ENCODE results near the gene GATA6.
"Not testable (repeated sequence)": the region's sequence is repeated elsewhere in the genome, so short reads cannot be mapped to it uniquely, and the experiment has no call there.

GATA6 gene

DNA sequence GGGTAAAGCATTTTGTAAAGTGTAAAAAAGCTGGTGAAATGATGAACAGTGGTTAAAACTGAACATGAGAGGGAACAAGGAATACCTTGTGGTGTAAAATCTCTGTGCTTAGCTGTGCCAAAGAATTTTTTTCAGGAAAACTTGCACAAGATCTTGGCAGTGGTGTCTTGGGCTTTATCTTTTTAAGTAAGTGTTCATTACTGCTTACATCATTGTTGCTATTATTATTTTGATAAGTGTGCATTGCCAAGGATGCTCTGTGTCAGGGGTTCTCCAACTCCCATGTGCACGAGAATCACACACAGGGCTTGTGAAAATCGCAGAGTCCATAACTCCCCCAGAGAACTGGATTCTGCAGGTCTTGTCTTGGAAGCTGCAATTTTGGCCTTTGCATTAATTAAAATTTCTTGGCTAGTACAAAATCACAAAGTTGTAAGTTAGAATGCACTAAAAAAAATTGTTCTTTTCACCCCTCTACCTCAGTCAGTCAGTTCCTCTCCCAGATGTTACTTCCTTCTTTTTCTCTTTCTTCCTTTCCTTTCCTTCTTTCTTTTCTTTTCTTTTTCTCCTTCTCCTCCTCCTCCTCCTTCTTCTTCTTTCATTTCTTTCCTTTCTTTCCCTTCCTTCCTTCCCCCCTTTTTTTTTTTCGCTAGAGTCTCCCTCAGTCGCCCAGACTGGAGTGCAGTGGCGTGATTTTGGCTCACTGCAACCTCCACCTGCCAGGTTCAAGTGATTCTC, 37.8 kb downstream of the GATA6 start:
- no peak for DNase-seq (ENCODE audit: low spot score)

DNA sequence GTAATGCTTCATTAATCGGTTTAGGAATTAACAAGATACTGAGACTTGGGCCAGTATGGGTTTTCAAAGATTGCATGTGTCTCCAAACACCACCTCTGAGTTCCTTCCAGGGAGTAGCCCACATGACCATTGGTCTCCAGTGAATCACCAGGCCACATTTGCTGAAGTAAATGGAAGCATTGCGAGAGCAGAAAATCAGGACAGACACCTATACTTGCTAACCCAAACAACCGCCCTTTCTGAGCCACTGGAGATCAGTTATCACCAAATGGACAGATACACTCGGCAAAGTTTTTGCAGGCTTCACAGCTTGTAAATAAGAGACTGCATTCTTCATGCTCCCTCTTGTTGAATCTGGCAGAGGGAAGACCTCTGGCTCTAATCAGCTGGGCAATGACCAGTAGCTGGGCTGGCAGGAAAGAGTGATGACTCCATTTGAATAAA, 40.9 kb downstream of the GATA6 start:
- no peak for DNase-seq (ENCODE audit: low spot score)

DNA sequence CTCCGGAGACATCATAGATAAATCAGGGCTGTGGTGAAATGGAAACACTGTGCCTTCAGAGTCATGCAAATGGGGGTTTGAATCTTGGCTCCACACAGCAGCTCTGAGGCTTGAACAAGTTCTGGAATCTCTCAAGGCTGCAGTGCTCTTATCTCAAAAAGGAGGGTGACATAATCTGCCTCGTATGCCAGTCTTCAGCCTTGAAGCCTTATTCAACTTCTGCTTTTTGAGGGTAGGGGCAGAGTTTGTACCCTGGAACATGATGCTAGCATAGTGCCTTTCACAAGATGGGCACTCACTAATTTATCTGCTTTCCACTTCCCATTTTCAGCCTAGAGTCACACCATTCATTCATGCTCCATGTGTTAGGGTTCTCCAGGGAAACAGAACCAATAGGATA, 42.3 kb downstream of the GATA6 start:
- no peak for DNase-seq (ENCODE audit: low spot score)

DNA sequence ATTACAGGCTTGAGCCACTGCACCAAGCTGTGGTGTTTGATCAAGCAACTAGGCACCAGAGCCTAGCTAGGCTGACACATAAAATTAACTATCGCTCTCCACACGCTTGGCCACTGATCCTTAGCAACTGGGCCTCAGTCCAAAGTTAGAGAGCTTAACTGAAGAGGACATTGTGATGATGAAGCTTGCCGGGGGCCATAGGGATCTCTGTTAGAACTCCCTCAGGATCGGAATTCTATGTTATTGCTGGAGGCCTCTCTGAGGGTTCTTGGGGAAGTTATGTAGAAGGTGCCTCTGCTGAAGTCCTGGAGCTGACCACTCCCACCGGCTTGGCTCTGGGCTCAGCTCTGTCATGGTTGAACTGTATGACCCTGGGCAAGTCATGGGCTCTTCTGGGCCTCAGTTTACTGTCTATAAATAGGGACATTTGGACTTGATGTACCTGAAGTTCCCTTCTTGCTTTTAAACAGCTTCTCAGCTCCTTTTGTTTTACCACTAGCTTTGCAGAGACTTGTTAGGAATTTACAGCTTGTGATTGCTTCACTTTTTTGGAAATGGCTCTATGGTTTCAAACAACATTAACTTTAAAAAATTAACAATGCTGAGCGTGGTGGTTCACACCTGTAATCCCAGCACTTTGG, 44.1 kb downstream of the GATA6 start:
- DNase-seq (ENCODE audit: low spot score), result no peak

DNA sequence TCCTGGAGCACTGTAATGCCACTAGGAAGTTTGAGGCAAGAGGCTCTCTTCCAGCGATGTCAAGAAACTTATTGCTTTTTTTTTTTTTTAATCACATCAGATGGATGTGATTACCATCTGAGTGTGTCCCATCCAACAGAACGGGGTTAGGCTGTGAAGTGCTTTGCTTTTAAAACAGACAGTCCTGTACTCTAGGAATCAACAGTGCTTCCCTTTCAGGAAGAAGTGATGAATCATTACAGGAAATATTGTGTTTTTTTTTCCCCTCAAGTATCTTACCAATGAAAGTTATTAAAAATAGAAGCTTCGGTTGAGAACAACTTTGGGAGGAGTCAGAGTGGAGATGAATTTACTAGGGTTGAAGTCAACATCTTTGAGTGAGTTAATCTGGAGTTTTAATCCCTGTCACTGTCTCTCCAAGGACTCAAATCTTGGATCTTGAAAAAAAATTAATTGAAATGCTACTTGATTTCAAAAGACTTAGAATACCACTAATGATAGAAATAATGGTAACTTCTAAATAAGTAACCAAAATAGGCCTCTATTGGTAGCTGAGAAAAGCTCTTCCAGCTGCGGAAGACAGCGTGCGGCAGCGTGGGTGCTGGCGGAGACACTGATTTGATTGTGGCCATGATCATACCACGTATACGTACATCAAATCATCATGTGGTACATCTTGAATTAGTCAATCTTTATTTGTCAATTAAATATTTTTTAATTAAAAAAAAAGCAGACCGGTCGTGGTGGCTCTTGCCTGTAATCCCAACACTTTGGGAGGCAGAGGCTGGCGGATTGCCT, 45.5 kb downstream of the GATA6 start:
- DNase-seq (ENCODE audit: low spot score), result no peak

DNA sequence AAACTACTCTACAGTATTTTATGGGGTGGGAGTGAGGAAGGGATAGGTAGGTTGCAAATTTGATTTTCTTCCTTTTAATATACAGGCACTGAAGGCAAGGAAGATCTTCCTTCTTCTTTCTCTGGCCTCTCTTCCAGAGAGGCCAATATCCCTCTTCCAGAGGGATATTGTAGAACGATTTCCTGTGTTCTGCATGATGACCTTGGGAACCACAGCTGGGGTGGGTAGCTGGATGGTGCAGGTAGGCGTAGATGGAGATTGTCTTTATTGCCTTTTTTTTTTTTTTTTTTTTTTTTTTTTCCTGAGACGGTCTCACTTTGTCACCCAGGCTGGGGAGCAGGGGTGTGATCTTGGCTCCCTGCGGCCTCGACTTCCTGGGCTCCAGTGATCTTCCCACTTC, 49.4 kb downstream of the GATA6 start:
- no peak for DNase-seq (ENCODE audit: low spot score)

DNA sequence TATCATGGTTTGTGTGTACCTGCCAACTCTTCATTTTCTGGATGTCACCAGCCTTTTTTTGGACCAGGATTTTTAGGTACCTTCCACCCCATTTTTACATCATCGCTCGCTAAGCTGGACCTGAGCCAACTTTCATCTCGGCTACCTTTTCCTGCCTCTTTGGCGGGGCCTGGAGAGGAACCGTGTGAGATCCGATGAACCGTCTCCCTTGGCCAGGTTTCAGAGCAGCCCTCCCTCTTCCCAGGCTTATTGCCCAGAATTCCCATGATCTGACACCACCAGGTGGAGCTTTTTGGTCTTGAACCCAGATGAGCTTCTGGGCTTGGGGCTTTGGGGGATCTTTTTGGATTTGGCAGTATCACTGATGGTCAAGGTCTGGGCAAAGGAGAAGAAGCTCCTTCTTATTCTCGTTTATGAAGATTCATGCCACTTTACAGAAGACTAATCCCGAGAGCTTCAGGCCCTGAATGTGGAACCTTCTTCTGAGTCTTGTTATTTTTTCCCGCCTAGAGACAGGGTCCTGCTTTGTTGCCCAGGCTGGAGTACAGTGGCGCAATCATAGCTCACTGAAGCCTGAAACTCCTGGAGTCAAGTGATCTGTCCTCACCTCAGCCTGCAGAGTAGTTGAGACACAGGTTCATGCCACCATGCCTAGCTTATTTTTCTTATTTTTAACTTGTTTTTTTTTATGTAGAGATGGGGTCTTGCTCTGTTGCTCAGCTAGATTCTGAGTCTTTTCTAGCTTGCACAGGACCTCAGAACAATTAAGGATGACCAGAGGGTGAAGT, 50.4 kb downstream of the GATA6 start:
- no peak for DNase-seq (ENCODE audit: low spot score)

DNA sequence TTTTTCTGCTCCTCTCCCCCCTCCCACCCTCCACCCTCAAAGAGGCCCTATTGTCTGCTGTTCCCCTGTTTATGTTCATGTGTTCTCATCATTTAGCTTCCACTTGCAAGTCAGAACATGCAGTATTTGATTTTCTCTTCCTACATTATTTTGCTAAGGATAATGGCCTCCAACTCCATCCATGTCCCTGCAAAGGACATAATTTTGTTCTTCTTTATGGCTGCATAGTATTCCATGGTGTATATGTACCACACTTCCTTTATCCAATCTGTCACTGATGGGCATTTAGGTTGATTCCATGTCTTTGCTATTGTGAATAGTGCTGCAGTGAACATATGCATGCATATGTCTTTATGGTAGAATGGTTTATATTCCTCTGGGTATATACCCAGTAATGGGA, 51.2 kb downstream of the GATA6 start:
- DNase-seq (ENCODE audit: low spot score), result not testable (repeated sequence)

DNA sequence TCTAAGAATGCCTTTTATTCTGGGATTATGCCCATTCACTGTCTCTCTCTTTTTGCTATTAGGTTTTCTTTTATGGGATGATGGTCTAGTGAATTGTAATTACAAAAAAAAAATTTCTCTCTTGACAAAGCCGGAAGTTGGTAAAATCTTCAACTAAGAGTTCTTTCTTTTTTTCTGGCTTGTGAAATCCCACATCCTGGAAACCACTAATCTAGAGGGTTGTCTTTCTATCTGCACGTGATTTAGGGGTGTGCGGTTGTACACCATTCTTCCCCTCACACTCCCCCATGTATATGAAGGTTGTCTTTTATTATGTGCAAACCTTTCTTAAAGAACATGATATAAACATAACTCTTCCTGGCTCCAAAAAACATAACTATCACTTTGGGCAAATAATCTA, 52.0 kb downstream of the GATA6 start:
- no peak for DNase-seq (ENCODE audit: low spot score)

DNA sequence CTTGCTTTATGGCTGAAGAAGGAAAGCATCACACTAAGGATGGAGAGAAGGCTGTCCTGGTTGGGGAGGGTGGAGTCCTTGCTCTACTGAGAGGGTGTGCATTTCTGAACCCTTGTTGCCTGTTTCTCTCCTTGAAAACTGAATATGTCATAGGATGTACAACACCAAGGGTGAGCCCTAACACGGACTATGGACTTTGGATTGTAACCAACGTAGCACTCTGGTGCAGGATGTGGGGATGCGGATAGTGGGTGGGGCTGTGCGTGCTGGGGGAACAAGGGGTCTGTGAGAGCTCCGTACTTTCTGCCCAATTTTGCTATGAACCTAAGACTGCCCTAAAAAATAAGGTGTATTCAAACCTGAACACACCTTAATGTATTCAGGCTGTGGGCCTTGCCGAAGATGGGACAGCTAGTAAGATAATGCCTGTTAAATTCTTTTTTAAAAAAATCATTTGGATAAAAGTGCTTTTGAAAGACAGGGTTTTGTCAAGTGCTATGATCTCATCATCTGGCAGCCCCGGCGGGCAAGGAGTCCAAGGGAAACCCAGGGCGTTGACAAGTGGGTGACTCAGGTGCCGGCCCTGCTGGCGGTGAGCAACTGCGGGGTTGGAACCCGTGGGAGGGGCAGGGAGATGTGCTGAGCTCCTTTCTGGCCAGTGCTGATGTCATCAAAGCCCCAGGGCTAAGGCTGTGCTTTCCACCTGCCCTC, 54.0 kb downstream of the GATA6 start:
- no peak for DNase-seq (ENCODE audit: low spot score)

DNA sequence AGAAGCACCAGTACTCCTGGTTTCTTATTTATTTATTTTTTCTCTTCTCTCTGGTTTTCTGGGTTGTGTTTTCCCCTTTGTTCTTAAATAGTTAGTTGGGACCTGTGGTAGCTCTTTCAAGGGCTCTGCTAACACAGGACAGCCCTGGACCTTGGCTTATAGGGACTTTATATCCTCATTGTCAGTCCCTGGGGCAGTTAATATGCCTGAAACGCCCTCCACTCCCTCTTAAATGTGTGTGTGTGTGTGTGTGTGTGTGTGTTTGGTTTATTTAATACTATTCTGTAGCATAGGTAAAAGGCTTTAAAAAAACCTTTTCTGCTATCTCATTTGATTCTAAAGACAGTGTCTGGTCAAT, 54.6 kb downstream of the GATA6 start:
- DNase-seq (ENCODE audit: low spot score), result no peak

DNA sequence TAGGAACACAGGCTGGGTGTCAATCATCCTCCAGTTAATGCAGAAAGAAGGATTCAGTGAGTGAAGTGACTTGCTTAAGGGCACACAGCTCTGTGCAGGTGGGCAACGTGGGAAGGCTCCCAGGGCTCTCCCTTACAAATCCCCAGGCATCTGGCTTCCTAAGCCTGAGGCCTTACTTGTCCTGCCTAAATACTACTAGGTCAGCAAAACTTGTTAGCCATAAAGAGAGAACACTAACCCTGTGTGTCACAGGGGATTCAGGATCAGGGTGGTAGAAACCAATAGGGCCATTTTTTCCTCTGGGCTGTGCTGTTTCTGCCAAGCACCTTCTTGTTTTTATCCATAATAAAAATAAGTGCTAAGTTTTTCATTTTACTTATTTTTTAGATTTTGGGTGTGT, 55.0 kb downstream of the GATA6 start:
- no peak for DNase-seq (ENCODE audit: low spot score)

DNA sequence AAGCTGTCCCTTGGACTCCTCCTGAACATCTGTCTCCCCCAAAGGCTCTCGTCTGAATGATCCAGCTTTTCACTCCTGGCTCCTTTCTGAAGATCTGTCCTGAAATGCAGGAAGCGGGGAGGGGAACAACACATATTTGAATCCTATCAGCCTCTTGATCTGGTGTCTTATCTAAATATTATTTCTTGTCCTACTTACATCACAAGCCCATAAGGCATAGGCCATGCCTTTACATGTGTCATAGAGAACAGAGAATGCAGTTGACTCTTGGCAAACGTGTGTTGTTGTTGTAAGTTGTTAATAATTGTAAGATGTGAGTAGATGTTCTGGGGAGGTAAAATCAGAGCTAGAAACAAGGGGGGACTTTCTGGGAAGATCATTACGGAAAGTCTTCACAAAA, 57.4 kb downstream of the GATA6 start:
- DNase-seq (ENCODE audit: low spot score), result no peak

DNA sequence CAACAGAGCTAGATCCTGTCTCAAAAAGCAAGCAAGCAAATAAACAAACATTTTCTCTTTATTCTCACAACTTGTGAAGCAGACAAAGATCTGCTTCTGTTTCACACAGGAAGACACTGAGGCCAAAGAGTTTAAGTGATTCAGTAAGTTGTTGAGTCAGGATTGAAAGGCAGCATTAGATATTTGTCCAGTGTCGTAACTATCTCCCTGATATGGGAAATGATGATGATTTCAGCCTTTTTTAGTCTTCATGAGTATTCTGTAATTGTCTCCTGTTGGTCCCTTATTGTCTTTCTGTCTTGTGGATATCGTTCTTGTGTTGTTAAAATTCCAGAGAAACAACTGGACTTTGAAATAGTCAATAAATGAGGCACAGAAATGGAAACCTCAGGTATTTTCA, 59.6 kb downstream of the GATA6 start:
- DNase-seq (ENCODE audit: low spot score), result no peak

DNA sequence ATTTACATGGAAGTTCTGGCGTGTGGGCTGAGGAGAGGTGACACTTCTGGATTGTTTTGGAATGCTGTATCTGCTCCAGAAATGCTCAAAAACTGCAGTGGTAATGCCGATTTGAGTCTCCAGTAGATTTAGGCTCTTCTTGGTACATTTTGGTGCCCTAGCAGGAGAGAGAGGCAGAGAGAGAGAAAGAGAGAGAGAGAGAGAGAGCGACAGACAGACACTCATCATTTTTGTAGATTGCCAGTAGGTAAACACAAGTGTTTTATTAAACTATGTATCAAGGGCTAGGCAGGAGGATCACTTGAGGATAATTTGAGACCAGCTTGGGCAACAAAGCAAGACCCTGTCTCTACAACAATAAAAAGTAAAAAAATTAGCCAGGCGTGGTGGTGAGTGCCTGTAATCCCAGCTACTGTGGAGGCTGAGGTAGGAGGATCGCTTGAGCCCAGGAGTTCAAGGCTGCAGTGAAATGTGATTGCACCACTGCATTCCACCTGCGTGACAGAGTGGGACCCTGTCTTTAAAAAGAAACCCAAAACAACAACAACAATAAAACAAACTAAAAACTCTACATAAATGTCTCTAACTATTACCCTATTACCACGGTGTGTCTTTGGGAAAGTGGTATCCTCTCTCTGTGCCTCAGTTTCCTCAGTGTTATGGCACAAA, 60.2 kb downstream of the GATA6 start:
- DNase-seq (ENCODE audit: low spot score), result no peak

DNA sequence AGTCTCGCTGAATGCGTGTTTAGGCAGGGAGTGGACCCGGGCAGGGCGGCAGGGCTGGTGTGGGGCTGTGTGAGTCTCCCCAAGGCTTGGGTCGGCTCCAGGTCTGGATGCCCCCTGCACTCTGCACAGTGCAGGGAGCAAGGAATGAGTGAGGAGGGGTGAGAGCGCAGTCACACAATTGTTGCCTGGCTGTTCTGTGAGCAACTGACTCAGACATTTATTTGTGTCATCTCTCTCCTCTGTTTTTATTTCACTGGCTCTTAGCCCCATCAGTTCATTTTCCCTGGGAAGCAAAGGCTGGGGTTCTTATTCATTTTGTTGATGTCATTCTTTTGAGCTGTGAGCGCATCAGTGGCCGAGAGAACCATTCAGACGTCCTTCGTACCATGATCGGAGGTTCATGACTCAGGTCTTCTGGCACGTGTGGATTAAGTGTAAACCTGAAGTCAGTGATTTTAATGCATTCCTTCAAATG, 61.1 kb downstream of the GATA6 start:
- DNase-seq (ENCODE audit: low spot score), result no peak

DNA sequence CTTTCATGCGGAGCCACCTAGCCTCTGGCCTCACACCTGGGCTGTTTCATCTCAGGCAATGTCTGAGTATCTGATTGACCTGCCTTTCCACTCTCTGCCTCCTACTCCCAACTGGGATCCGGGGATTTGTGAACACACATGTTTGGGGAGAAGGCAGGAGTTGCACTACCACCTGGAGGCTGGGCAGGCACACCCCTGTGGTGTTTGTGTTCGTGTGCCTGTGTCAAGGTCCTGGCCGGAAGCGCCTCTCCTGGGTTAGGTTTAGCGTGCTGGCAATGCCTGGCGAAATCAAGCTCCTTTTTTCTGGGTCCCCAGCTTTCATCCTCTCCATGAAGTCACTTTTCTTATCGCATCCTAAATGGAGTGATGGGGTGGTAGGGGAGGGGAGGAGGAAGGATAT, 63.9 kb downstream of the GATA6 start:
- DNase-seq (ENCODE audit: low spot score), result no peak

DNA sequence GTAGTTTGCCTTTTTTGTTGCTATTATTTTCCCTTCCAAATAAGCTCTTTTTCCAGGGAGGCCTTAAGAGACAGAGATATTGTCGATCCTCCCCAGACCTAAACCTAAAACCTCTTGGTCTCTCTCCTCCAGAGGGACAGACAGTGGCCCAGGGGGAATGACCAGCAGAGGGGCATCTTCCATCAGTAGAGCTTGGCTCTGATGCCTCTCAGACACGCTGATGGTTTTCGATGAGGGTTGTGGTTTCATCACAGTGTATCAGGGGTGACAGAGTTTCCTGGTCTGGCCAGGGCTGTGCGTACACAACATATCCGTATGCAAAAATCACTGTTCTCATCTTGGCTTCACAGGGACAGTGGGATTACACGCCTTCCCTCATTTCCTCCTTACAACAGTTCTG, 68.6 kb downstream of the GATA6 start:
- DNase-seq (ENCODE audit: low spot score), result no peak

DNA sequence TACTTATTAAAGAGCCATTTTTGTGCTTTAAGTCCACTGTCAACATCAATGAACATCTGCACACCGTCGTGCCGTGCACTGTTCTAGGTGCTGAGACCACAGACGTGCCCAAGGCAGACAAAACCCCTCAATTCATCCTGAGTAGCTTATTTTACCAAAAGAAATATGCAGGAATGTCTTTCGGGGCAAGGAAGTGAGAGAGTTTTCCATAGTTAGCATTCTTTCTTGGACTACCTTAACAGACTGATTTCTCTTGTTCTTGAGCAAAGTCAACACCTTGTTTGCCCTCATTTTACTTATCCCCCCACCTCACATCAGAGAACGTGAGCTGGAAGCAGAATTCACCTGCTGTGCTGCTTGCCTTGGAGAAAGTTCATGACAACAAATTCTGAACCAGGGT, 69.3 kb downstream of the GATA6 start:
- no peak for DNase-seq (ENCODE audit: low spot score)

DNA sequence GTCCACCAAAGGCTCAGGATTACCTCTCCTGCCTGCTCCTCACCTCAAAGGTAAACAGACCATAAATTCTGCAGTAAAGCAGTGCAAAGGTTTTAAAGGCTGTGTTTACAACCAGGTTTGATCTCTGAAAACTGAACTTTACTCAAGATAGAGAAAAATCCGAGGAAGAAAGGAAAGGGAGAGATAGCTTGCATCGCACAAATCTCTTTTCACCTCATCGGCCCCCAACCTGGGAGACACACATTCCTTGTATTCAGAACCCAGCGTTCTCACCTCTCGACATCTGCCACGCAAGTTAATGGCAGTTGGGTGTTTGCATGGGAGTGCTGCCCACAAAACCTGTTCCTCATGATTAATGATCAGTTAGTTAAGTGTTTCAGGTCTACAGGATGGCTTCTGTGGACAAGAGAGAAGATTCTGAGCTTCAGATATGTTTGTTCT, 72.6 kb downstream of the GATA6 start:
- DNase-seq (ENCODE audit: low spot score), result no peak

DNA sequence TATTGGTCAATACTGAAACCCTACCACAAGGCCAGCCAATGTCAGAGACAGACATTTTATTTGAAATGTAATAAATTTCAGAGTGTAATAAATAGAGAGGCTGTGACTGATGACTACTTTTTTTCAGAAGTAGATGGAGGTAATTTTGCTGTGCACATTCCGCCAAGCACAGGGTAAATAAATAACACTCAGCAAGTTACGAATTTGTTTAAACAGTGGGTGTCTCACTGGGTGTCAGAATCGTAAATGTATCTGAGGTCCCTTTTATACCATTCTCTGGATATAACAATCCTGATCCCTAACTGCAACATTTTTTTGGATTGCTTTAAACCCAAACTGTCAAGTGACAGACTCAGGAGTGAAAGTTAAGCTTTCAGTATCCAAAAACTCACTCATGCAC, 74.1 kb downstream of the GATA6 start:
- DNase-seq (ENCODE audit: low spot score), result no peak

Data from putamen (tissue), 1 donor.